Measurements from ENCODE around the gene RDH12.

- TF ChIP-seq CTCF (IDR thresholded peaks at IDR 0.05; ENCODE audit: low read depth, low read length, poor library complexity, severe bottlenecking): no peak
- TF ChIP-seq EZH2phosphoT487 (IDR thresholded peaks at IDR 0.05; ENCODE audit: borderline replicate concordance, low read length): no peak
Measured at GRCh38 chr14:67748312-67748711, 46.6 kb downstream of the RDH12 start.

Data from DOHH2 (cell line).